Astrocyte of the cerebellum (primary cell): Measurements from ENCODE around the gene OR5A2.

Experiments used
- DNase-seq: peaks from one replicate; pipeline ENCODE4 v3.0.0-alpha.2; 2011; ENCODE audit warnings: low read depth
- H3K4me3 ChIP-seq: 2 replicates; pipeline ENCODE4 v1.5.1; 2011; ENCODE audit warnings: mild to moderate bottlenecking, low read depth, low read length, moderate library complexity
- in situ Hi-C: cut with HindIII; loops from 2 replicates; pipeline ENCODE4 v1.10.0; 2017; ENCODE audit warnings: low sequenced_read_pairs
- TF ChIP-seq, protein P1 (sequence below): IDR thresholded peaks from 2 replicates; pipeline ENCODE4 v1.5.1; 2012; ENCODE audit warnings: low read length, low read depth, moderate library complexity, mild to moderate bottlenecking; ENCODE audit errors: missing control alignments

OR5A2 gene

GRCh38 chr11:59426361-59427067 is at the start of gene OR5A2:
OR5A2 (minus strand) TSS chr11:59426413; CDS start chr11:59422953, 3,460 bp downstream.
- in situ Hi-C loops: no loop called here
- no peak for DNase-seq
- TF ChIP-seq, protein P1, sequence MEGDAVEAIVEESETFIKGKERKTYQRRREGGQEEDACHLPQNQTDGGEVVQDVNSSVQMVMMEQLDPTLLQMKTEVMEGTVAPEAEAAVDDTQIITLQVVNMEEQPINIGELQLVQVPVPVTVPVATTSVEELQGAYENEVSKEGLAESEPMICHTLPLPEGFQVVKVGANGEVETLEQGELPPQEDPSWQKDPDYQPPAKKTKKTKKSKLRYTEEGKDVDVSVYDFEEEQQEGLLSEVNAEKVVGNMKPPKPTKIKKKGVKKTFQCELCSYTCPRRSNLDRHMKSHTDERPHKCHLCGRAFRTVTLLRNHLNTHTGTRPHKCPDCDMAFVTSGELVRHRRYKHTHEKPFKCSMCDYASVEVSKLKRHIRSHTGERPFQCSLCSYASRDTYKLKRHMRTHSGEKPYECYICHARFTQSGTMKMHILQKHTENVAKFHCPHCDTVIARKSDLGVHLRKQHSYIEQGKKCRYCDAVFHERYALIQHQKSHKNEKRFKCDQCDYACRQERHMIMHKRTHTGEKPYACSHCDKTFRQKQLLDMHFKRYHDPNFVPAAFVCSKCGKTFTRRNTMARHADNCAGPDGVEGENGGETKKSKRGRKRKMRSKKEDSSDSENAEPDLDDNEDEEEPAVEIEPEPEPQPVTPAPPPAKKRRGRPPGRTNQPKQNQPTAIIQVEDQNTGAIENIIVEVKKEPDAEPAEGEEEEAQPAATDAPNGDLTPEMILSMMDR: no peak

GRCh38 chr11:59475176-59475575 is 49.0 kb upstream of the OR5A2 start:
- in situ Hi-C loops: no loop called here
- TF ChIP-seq, protein P1: no peak
- H3K4me3 ChIP-seq: no peak overlapping the region
- no peak for DNase-seq

More at GRCh38 chr11:59426361-59427067, at the start of gene OR5A2:
- H3K4me3 ChIP-seq: no peak within 1 kb of the TSS

DNA sequence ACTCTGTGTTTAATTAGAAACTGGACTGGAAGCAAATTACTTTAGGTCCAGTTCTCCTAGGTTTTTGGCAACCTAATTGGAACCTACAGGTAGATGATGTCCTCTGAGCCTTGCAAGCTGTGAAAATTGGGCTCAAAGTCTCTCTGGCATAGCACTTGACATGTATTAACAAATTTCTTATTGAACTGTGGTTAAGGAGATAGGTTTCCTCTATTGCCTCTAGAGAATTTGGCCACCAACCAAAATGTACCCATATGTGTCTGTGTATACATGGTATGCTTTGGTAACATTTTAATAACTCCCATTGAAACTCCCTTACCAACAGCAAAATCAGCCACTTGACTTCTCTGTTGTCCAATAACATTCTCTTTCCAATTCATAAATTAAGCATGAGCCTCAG is 46.8 kb upstream of the OR5A2 start, which contains the start of gene OR4D10:
Gene OR4D10, plus strand, starts transcription at position 301 of the 400 bp plus-strand sequence. CDS start 4,115 bp downstream, outside the sequence.
- H3K4me3 ChIP-seq: no peak within 1 kb of the TSS
- DNase-seq: no peak
- TF ChIP-seq, protein P1: no peak
- in situ Hi-C loops: no loop called here

DNA sequence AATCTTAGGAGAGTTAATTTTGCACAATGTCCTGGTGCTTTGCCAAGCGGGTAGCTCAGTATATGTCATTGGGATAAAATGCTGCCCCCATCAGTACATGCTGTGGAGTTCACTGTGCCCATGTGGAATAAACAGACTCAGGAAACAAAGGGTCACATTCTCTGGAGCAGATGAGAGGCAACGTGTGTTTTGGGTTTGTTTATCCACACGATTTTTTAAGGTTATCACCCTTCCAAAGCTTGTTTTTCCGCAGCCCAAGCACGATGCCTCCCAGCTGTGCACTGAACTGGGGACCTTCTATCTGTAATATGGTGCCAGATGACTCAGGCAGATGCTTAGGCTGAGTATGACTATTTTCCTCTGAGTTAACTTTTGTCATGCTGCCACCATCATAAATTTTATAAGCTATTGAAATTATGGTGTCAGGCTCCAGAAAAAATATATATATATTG is 37.0 kb upstream of the OR5A2 start:
- DNase-seq: no peak
- in situ Hi-C loops: no loop called here
- TF ChIP-seq, protein P1: no peak
- H3K4me3 ChIP-seq: no peak overlapping the region

DNA sequence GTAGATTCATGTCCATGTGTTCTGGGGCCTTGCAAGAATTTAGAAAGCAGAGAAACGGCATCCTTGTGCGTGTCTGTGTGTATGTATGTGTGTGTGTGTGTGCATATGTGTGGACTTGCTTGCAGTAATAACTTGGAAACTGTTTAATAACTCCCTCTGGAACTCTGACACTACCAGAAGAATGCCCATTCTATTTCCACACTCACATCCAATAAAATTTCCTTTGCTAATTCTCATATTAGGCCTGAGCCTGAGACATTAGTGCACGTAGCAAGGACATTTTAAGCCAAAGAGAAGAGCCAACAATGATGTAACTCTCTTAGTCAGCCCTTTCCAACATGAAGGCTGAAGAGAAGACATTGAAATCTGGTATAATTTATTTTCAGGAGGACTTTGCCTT is 33.7 kb upstream of the OR5A2 start:
- no peak for DNase-seq
- in situ Hi-C loops: no loop called here
- H3K4me3 ChIP-seq: no peak overlapping the region
- TF ChIP-seq, protein P1: no peak

GRCh38 chr11:59456661-59457060 is 30.4 kb upstream of the OR5A2 start, which contains the start of gene OR4D6:
OR4D6 (plus strand) TSS chr11:59456961; CDS start chr11:59456961, 0 bp downstream.
- TF ChIP-seq, protein P1: no peak
- in situ Hi-C loops: no loop called here
- DNase-seq: no peak
- H3K4me3 ChIP-seq: no peak within 1 kb of the TSS
